ENCODE data around the gene VSX1.

DNA sequence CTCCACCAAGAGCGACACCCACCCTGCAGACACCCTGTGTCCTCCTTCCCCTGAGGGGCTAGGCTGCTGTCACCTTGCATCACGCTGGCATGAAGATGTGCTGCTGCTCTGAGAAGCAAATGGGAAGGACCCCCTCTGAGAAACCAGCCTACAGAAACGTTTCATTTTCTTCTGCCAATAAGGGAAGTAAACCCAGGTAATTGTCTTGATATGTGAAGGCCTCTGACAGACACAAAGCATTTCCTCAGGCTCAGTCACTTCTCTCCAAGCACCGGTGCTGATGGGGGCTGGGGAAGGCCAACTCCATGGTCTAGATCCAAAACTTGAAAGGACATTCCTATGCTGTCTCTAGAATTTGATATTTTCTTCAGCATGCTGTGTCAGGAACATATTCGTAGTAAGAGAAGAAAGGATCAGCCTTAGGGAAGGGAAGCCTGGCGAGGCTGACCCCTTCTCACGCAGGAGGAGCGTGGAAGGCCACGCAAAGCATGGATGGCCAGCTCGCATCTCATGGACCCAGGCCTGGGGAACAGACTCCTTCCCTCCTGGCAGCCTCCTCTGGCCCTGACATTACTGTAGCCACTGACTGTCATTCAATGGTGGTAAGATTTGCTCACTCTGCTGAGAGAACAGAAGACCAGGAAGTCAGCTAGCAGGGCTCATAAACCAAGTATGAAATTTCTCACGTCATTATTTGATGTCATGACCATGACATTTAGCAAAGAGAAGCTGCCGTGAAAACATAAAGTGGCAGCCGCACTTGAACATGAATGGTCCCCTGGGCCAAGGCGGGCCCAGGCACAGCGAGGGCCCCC lies 44.4 kb downstream of the VSX1 start:
- no peak for TF ChIP-seq CTCF (IDR thresholded peaks at IDR 0.05)
- TF ChIP-seq RXRA (IDR thresholded peaks at IDR 0.05; ENCODE audit: borderline replicate concordance, low read depth) = no peak
- TF ChIP-seq RAD21 (IDR thresholded peaks at IDR 0.05; ENCODE audit: low read length) = no peak
- TF ChIP-seq YY1 (IDR thresholded peaks at IDR 0.05; ENCODE audit: low read depth) = no peak
- TF ChIP-seq EP300 (IDR thresholded peaks at IDR 0.05; ENCODE audit: borderline replicate concordance in 1 of 2, low read depth in 1 of 2, low read length in 1 of 2) = no peak
- TF ChIP-seq, protein P1, sequence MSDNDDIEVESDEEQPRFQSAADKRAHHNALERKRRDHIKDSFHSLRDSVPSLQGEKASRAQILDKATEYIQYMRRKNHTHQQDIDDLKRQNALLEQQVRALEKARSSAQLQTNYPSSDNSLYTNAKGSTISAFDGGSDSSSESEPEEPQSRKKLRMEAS (IDR thresholded peaks at IDR 0.05; ENCODE audit: low read depth) = no peak
- no peak for TF ChIP-seq SIN3A (IDR thresholded peaks at IDR 0.05; ENCODE audit: borderline replicate concordance, low read depth, low read length)
- no peak for TF ChIP-seq JUND (IDR thresholded peaks at IDR 0.05)
- TF ChIP-seq, protein P2, sequence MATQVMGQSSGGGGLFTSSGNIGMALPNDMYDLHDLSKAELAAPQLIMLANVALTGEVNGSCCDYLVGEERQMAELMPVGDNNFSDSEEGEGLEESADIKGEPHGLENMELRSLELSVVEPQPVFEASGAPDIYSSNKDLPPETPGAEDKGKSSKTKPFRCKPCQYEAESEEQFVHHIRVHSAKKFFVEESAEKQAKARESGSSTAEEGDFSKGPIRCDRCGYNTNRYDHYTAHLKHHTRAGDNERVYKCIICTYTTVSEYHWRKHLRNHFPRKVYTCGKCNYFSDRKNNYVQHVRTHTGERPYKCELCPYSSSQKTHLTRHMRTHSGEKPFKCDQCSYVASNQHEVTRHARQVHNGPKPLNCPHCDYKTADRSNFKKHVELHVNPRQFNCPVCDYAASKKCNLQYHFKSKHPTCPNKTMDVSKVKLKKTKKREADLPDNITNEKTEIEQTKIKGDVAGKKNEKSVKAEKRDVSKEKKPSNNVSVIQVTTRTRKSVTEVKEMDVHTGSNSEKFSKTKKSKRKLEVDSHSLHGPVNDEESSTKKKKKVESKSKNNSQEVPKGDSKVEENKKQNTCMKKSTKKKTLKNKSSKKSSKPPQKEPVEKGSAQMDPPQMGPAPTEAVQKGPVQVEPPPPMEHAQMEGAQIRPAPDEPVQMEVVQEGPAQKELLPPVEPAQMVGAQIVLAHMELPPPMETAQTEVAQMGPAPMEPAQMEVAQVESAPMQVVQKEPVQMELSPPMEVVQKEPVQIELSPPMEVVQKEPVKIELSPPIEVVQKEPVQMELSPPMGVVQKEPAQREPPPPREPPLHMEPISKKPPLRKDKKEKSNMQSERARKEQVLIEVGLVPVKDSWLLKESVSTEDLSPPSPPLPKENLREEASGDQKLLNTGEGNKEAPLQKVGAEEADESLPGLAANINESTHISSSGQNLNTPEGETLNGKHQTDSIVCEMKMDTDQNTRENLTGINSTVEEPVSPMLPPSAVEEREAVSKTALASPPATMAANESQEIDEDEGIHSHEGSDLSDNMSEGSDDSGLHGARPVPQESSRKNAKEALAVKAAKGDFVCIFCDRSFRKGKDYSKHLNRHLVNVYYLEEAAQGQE (IDR thresholded peaks at IDR 0.05; ENCODE audit: low read depth, low read length) = no peak
- no peak for TF ChIP-seq RFX5 (IDR thresholded peaks at IDR 0.05; ENCODE audit: low read length)
- TF ChIP-seq ZBTB33 (IDR thresholded peaks at IDR 0.05; ENCODE audit: borderline replicate concordance, low read depth) = no peak
- no peak for TF ChIP-seq GATA2 (CRISPR knock-in tag; IDR thresholded peaks at IDR 0.05)
- TF ChIP-seq POLR2AphosphoS5 (IDR thresholded peaks at IDR 0.05; ENCODE audit: low read depth, low read length) = no peak

Measured in SK-N-SH (cell line).